Measurements from ENCODE around the gene ZNF879. TPM values are rescaled to one million over a fixed set of nuclear protein-coding genes. Genes with fewer than 3 reads are reported as not detected.
A peak's percentile ranks its signal among the peaks of the same experiment; 100 is the strongest.

Gene ZNF879
- 1.4 and 1.7 TPM in 2 replicates for total RNA-seq (2014; rRNA removed; shearing (Covaris generic))
- 0.24 and 1.7 TPM in 2 replicates for polyA plus RNA-seq (2014; cell fraction: nucleus; rRNA removed)

DNA sequence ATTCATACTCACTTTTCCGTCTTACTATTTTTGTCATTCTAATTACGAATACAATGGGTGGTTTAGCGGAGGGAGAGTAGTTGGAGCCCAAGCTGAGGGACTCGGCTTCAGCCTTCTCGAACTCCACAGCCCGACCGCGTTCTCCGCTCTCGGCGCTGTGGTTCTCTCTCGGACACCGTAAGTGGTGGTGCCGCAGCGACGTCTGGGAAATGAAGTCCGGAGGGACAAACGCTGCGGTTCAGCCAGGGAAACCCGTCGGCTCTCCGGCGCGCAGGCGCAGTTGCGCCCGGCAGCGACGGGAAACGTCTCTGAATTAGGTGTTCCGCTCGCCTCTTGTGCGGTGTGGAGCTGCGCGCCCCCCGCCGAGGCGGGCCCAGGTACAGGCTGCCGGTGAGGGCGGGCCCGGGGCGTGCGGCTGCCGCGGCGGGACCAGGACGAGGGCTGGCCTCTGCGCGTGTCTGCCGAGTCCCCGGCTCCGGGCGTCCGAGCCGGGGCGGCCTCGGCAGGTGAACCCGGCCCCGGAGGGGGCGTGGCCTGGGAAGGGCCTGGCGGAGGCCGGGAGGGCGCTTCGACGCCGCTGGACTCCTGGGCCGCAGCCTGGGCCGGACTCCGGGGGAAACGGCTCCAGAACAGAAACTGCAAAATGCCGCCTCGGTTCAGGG, at the start of gene ZNF879:
TSS of gene ZNF879 (plus strand) at position 277 of the 662 bp plus-strand sequence. CDS start 1,201 bp downstream, outside the sequence.
- peak; percentile 85 for DNase-seq (ENCODE audit: extremely low read depth, low read depth)

DNA sequence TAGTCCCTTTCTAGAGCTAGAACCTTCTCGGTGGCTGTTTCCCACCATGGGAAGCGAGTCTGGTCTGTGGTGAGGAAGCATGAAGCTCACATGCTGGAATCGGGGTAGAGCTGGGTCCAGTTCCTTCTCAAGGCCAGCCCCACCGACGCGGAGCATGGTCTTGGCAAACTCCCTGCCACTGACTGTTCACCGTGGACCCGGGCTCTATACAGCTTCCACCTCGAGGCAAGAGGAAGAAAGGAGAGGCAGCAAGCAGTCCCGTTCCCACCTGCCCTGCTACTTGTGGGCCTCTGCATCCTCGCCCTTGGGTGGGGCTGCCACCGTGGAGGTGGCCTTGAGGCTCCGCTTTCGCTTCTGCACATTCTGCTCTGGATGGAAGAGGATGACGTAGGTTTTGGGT, 42.2 kb upstream of the ZNF879 start:
- DNase-seq (ENCODE audit: extremely low read depth, low read depth), result no peak

DNA sequence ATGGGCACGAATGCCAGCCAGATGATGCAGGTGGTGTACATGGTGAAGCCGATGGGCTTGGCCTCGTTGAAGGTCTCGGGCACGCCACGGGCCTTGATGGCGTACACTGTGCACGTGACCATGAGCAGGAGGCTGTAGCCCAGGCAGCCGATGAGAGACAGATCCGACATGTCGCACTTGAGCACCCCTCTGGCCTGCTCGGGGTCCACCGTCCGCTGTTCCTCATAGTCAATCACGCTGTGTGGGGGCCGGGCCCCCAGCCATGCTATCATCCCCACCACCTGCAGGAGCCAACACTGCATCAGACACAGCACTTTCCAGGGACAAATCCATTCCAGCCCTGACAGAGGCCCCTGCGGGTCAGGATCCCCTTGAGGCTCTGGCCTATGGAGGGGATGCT, 40.7 kb upstream of the ZNF879 start:
- DNase-seq (ENCODE audit: extremely low read depth, low read depth), result no peak

DNA sequence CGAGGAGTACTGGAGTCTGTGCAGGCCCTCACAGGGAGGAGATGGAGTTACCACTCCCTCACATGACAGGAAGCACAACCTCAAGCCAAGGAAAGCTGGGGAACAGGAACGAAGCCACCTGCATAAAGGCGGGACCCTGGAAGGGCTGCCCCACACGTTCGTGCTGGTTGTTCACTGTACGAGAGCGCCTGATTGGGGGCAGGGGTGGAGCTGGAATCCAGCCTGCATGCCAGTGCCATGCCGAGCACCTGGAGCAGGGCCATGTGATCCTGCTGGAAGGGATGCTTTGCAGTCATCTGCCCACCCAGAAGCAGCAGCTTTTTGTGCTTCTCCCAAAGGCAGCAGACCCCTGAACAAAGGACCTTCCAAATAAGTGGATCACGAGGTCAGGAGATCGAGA, 39.9 kb upstream of the ZNF879 start:
- DNase-seq (ENCODE audit: extremely low read depth, low read depth), result no peak

DNA sequence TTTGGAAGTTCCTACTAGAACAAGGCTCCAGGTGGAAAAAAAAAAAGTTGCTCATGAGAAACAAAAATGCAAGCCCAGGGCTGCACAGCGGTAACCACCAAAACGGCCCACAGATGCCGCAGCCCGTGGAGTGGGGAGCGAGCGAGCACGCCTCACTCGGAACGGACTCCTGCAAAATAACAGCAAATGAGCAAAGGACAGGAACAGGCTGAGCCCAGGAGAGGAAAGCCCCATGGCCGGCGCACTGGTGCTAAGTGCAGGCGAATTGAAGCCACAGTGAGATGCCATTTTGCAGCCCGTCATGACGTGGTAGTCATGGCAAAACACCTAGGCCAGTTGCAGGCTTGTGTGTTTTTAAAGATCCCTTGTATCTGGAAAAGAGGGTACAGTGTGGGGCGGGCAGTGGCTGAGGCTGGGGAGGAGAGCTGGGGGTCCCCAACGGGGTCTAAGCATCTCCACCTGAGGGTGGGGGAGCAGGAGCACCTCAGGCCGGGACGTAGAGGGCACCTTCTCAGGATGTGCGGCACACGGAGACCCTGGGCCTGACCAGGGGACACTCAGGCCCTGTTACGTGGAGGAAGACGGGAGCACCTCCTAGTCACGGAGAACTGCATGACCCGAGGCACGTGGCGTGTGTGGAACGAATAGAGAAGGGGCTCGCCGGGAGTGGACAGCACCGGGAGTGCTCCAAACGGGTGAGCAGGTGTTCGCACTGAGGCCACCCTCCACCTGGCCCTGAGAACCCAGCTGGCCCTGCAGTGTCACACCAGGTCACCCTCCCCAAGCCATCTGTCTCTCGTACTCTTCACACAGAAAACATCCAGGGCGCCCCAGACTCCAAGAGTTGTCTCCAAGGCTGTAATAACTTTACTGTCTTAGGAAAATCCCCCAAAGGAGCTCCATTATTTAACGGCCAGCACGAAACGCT, 39.2 kb upstream of the ZNF879 start:
- no peak for DNase-seq (ENCODE audit: extremely low read depth, low read depth)

DNA sequence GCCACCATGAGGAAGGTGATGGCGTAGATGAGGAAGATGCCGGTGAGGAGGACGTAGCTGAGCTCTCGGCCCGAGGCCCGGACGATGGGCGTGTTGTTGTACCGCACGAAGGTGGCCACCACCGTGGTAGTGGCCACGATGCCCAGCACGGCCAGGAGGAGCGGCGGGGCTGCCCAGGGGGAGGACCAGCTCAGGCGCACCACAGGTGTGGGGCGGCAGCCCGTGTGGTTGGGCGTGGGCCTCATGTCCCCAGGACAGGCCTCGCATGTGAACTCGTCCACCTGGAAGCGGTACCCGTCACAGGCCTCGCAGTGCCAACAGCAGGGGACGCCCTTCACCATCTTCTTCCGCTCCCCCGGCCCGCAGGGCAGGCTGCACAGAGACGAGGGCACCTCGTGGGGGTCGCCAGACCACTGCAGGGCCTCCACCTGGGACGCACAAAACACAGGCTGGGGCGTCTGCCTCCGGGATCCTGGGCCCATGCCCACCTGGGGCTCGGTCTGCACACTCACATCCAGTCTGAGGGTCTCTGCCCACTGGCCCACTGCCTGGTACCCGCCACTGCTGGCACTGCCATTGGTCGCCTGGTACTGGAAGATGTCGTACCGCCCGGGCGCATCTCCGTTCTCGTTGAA, 37.2 kb upstream of the ZNF879 start:
- no peak for DNase-seq (ENCODE audit: extremely low read depth, low read depth)

DNA sequence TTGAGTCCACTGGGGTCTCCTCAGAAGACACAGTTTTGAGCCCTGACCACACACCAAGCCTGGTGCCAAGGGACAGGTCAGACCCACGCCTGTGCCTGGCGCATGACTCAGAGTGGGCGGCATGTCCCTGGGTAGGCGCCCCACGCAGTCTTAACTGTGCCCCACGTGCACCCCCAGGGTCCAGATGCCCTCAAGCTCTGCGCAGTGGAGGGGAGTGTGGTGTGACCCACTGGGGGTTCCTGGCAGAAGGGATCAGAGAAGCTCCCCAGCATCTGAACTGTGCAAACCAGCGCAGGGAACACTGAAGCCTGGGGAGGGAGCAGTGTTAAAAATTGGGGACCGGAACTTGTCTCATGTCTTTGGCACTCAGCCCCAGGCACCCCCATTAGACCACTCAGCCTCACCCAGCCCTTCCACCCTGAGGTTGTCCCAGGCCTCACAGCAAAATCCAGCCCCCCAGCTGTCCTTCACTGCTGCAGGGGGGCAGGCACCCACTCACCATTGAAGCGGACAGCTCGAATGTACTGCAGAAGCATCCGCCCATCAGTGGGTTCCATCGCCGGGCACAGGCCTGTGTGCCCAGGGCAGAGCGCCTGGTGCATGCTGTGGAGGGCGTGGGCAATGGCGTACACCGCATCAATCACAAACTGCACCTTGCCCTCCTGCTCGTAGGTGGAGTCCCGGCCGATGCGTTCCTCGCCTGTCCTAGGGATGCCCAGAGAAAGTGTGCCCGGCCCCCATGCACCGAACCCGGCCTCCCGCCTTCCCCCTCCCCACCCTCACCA, 35.0 kb upstream of the ZNF879 start:
- DNase-seq (ENCODE audit: extremely low read depth, low read depth), result no peak

DNA sequence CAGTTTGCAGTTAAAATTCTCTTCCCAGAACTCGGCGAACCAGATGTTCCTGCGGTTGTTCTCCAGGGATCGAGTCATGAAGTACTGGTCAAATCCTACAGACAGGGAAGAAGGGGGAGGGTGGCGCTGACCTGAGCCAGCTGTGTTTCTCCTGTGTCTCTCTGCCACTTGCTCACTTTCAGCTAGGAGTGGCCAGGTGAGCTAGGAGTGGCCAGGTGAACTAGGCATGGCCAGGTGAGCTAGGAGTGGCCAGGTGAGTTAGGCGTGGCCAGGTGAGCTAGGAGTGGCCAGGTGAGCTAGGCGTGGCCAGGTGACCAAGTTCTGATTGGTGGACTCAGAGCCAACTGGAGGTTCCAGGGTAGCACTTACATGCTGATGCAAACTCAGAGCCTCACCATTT, 34.3 kb upstream of the ZNF879 start:
- no peak for DNase-seq (ENCODE audit: extremely low read depth, low read depth)

DNA sequence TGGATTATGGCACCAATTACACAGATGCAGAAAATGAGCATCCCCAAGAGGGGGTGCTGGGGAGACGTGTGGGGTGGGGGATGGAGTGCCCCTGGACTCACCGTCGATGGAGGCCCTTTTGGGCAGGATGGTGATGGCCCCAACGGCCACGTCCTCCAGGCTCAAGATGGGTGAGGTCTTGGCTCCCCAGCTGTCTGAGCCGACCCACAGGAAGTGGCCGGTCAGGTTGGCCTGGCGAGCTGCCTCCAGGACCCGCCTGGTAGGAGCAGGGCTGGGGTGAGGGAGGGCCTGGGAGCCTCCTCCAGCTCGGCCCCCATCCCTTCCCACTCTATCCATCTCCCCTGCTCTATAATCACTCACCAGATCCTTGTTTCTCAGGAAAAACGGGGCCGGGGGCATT, 33.1 kb upstream of the ZNF879 start:
- DNase-seq (ENCODE audit: extremely low read depth, low read depth), result no peak

DNA sequence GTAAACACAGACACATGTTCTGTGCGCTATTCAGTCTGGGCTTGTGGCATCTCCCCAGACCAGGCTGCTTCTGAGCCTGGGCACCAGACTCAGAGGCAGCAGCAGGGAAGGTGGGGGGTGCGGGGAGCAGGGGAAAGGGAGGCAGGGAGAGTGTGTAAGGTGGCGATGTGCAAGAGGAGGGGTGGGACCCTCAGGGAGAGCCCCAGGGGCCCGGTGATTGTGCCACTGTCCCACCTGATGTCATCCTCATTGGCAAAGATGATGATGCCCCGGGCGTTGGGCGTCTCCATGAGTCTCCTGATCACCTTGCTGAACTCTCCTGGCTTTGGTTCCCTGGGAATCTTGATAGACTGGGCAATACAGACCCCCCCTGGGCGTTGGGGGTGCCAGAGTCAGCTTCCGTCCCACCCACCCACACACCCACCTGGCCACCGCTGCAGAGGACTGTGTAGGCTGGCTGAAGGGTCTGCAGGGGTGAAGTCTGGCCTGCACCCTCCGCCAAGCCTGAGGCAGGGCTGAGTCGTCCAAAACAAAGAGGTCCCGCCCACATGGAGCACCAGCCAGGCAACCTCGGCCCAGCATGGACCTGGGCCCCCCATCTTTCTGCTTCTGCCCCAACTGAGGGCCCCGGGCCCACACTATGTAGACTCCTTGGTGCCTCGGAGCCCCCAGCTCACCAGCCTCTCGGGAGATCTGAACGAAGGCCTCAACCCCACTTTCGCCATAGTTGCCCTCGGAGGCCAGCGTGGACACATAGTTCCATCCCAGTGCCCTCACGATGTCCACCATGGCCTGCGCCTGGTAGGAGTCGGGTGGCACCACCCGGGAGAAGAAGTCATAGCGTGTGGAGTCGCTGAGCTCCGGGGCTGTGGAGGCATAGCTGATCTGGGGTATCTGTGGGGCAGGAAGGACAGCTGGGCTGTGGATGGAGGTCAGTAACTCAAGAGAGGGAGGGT, 32.1 kb upstream of the ZNF879 start:
- DNase-seq (ENCODE audit: extremely low read depth, low read depth), result no peak

DNA sequence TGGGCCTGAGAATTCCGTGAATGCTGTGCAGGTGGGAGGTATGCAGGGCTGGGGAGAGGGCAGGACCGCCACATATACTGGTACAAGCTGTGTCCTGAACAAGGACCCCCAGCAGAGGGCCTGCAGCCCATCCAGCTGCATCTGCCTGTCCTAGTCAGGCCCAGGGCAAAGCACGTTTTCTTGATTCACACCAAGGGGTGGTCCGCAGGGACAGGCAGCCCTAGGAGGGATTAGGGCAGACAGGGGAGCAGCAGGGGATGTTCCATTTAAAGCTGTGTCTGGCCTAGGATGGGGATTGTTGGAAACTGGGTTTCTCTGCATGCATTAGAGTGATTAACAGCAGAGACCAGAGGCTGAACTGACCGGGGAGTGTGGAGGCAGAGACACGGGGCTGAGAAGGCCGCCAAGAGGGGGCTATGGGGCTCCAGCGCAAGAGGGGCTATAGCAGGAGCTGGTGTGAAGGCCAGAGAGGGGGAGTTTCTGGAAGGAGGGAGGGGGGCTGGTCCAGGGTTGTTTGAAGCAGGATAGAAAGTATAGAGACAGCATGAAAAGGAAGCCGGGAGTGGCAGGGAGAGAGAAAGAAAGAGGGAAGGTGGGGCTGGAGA, 31.2 kb upstream of the ZNF879 start:
- DNase-seq (ENCODE audit: extremely low read depth, low read depth), result no peak

DNA sequence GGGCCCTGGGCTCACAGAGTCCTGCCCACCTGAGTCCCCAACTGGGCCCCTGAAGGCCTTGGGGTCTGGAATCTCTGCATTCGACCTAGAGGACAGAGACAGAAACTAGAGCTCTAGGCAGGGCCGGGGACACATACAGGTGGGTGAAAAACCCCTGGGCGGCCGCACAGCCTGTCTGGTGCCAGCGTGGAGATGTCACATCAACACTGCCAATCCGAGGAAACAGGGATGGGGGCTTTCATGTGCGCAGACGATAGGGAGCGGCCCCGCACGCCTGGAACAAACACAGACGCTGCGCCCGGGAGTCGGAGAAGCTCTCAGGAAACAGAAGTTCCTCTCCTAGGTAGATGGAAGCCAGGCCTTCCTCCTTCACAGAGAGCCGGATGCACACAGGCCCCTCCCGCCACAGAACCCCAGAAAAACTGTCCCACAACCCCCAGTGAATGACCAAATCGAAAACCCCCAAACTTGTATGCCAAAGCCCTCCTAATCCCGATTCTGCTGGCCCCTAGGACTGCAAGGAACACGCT, 30.3 kb upstream of the ZNF879 start:
- DNase-seq (ENCODE audit: extremely low read depth, low read depth), result no peak

DNA sequence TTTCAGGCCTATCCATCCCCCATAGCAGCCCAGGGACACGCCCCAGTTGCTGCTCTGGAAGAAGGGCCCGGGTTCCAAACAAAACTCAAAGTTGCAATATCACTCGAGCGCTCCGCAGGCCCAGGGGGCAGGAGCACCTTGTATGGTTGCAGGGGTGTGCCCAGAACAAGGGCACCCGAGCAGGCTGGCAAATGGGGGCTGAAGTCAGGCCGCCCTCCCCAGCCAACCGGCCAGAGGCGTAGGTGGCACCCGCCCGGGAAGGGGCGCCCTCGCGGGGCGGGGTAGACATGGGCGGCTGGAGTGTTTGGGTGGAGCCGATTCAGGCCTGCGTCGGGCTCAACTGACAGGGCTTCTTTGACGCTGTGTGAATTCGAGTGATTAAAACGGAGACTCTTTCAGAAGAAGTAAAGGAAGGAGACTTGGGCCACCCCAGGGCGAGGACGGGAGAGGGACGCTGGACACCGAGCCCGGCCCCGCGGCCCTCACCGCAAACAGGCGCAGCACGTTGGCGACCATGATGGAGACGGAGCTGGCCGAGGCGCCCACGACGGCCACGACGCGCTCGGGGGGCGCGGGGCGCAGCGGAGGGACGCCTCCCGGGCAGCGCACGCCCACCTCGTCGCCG, 29.5 kb upstream of the ZNF879 start:
- DNase-seq (ENCODE audit: extremely low read depth, low read depth), result no peak

DNA sequence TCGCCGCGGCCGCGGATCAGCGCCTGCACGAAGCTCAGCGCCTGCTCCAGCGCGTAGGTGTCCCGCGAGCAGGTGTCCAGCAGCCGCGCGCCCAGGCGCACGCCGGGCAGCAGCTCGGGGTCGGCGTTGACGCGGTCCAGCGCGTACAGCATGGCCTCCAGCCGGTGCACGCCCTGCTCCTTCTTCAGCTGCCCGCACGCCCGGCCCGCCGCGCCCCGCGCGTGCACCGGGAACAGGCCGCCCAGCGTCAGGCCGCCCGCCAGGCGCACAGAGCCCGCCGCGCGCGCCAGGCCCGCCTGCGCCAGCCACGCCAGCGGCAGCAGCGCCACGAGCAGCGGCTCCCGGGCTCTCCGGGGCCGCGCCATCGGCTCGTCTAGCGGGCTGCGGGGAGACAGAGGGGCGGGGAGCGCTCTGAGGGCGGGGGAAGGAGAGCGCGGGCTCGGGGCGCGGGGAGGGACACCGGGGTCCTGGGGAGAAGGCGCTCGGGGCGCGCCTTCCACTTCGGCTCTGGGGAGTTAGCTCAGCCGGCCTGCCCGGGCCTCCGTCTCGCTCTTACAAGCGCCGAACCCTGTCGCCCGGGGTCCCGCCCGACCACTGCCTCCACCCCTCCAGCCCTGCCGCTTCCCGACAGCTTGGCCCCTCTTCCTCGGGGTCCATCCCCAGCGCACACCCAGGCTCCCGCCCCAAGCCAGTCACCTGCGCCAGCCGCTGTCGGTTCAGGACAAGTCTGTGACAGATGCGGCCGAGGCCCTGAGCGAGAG, 28.8 kb upstream of the ZNF879 start, which contains the start of gene GRM6:
TSS of gene GRM6 (minus strand) at position 741 of the 761 bp plus-strand sequence. CDS start at position 365, 376 bp downstream.
- DNase-seq (ENCODE audit: extremely low read depth, low read depth), result no peak

DNA sequence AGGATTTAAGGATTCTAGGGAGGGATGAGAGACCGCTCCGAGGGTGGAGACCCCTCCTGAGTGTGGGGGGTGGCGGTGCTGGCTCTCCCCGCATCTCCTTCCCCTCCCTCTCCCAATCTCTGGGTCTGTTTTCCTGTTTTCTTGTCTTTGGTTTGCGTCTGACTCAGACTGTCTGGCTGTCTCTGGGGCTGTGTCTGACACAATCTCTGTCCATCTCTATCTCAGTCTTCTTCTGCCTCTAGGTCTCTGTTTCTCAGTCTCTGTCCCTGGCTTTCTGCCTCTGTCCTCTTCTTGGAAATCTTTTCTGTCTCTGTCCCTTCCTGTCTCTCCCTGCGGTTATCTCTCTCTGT, 28.3 kb upstream of the ZNF879 start:
- DNase-seq (ENCODE audit: extremely low read depth, low read depth), result no peak

DNA sequence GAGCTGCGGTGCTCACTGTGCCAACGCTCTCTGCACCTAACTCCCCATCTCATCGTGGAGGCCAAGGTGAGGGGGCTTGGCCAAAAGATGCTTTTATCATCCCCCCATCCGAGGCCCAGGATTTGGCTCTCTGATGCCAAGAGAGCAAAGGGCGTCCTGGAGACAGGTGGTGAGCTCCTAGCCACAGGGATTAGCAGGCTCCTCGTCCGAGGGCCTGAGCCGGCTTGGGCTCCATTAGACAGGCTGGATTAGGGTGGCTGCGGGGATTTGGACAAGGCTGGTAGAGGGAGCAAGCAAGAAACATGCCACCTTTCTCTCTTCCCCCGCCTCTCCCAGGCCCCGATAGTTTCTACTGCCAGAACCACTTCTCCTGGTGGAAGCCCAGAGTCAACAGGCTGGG, 27.4 kb upstream of the ZNF879 start:
- no peak for DNase-seq (ENCODE audit: extremely low read depth, low read depth)

DNA sequence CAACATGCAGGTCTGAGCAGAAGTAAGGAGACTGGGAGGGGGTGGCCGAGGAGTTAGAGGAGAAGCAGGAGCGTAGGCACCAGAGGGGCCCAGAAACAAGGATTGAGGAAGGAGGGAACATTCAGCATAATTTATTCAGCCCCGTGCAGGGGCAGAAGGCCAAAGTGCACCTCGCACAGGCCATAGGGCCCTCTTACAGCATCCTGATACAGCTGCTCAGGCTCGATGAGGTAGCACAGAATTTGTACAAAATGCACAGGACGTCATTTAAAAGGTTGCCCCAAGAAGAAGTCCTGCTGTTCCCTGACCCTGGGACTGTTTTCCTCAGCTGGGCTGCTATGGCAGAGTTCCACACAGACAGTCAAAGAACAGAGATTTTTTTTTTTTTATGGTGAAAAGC, 26.4 kb upstream of the ZNF879 start:
- DNase-seq (ENCODE audit: extremely low read depth, low read depth), result no peak

DNA sequence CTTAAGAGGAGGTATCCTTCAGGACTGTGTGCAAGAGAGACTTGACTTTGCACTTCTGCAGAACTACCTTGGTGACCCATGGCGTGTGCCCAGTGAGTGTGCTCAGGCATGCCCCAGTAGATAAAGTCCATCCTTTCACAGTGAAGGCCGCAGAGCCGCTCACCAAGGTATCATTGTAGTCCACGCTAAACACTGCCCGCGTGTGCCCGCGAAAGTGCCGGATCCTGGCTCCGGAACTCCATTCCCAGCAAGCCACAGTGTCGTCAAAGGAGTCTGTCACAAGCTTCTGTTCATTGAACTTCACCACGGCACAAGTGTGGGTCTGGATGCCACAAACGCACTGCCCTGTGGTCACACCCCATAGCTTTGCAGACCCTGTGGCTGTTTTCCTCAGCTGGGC, 25.2 kb upstream of the ZNF879 start:
- no peak for DNase-seq (ENCODE audit: extremely low read depth, low read depth)

All from NCI-H460 (cell line).